Activated naive CD8-positive, alpha-beta T cell treated with anti-CD3 and anti-CD28 coated beads, Interleukin-2, amount 50 U/mL, for 16 hours (primary cell): Measurements from ENCODE around the gene NCAPH2.
"Not testable (repeated sequence)": the region's sequence is repeated elsewhere in the genome, so short reads cannot be mapped to it uniquely, and the experiment has no call there.

Experiments
- DNase-seq: peaks from one replicate; pipeline ENCODE4 v3.0.0-alpha.2; 2020; ENCODE audit warnings: low read depth, low spot score

The NCAPH2 gene

DNA sequence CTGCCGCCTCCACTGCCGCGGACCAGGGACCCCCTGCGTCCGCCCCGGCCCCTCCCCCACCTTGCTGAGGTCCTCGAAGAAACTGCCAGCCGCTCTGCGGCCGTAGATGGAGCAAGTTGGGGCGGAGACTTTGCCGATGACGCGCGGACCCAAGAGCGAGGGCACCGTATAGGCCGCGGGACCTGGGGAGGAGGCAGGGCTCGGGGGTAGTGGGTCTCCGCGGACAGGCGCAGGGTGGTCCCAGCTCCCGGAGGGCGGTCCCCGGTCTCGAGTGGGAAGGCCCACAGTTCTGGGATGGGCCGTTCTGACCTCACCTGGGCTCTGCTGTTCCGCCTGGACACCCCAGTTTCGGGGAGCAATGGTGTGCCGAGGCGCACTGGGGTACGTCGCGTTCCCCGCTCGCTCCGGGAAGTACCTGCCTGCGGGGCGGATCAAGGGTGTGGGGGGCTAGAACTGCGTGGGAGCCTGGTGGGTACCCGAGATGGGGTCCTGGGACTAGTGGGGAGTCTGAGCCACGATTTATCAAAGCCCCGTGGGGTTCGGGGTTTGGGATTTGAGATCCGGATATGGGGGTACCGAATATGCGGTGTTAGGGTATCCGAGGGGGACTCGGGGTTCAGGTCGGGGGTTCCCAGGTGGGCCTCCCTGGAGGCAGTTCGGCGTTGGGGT, 23.0 kb downstream of the NCAPH2 start:
- DNase-seq, result peak; percentile 70

DNA sequence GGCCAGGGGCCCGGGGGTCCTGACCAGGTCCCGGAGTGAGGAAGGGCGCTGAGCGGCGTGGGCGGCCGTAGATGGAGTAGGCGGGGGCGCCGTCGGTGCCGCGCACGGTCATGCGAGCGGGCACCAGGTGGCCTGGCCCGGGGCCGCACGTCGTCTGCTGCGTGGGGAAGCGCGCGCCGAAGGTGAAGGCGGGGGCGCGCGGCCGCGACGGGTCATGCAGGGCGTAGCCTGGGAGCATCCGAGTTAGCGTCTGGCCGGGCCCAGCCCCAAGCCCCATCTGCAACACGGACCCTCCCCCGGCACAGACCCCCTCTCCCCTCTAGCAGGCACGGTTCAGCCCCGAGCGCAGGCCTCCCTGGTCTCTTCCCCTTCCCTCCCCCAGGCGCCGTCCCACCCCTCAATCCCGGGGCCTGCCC, 23.5 kb downstream of the NCAPH2 start:
- no peak for DNase-seq

- no peak for DNase-seq
These were observed 24.1 kb downstream of the NCAPH2 start for GRCh38 chr22:50531962-50532674.

DNA sequence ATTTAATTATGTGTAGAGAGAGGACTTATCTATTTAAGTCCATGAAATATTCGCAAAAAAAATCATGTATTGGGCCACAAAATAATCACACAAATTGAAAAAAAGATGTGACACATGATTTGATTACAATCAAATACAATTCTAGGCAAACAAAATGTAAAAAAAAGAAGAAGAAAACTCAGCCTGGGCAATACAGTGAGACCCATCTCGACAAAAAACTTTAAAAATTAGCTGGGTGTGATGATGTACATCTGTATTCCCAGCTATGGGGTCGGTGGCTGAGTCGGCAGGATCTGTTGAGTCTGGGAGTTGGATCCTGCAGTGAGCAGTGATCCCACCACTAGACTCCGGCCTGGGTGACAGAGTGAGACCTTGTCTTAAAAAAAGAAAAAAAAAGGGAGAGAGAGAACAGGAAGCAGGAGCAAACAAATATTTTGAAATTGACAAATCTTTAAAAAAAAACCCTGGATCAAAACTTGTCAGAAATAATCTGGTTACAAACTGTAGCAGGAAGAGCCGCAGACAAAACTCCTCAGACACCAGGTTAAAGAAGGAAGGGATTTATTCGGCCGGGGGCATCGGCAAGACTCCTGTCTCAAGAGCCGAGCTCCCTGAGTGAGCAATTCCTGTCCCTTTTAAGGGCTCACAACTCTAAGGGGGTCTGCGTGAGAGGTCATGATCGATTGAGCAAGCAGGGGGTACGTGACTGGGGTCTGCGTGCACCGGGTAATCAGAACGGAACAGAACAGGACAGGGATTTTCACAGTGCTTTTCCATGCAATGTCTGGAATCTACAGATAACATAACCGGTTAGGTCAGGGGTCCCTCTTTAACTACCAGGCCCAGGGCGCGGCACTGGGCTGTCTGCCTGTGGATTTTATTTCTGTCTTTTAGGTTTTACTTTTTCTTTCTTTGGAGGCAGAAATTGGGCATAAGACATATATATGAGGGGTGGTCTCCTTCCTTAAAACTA, 25.1 kb downstream of the NCAPH2 start:
- no peak for DNase-seq

DNA sequence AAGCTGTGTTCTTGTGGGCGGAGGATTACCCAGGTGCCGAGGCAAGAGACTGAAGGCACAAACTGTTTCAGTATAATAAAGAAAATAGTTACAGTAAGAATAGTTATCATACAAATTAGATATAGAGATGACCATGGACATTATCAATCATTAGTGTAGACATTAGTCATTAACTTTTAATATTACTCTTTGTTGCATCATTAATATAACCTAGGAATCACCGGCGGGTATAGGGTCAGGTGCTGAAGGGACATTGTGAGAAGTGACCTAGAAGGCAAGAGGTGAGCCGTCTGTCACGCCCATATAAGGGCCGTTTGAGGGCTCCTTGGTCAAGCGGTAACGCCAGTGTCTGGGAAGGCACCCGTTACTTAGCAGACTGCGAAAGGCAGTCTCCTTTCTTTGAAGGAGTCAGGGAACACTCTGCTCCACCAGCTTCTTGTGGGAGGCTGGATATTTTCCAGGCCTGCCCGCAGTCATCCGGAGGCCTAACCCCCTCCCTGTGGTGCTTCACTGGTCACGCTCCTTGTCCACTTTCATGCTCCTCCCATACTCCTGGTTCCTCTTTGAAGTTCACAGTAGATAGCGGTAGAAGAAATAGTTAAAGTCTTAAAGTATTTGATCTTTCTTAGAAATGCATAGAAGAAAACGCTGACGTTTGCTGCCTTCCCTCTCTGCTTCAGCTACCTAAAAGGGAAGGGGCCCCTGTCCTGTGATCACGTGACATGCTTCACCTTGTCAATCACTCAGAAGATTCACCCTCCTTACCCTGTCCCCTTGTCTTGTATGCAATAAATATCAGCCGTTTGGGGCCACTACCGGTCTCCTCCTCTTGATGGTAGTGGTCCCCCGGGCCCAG, 26.1 kb downstream of the NCAPH2 start:
- not testable (repeated sequence) for DNase-seq

- no peak for DNase-seq
These were observed 27.1 kb downstream of the NCAPH2 start for GRCh38 chr22:50535113-50535512.

DNA sequence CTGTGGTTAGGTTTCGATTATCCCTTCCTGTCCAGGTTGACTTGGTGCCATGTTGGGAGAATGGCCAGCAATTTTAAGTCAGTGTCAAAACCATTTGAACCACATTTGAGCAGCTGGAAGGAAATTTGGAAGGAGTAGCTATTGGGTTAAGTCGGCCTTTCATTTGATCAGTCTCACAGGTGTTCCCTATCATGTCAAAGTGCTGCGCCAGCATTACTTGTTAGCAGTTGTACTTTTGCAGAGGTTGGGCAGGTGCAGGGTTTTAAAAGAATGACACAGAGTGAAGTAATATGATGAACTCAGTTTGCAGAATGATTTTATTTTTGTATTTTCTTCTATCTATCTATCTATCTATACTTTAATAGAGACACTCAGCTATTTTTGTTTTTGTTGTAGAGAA, 28.2 kb downstream of the NCAPH2 start:
- DNase-seq, result no peak

DNA sequence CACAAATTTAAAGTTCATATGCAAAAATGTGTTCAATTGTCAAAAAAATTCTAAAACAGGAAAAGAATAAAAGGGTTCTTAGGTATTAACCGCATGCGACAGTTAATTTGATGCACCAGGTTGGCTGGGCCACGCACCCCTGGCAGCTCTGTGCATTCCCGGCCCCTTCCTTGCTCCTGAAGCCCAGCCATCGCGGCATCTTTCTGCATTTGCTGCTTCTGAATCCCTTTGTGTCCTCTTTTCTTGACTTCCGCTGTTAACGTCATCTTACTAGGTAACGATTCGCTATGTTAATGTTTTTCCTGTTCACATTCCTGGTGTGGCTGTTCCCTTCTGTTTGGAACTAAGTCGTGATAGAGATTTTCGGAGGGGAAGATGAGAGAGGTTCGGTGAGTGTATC, 29.7 kb downstream of the NCAPH2 start:
- no peak for DNase-seq

DNA sequence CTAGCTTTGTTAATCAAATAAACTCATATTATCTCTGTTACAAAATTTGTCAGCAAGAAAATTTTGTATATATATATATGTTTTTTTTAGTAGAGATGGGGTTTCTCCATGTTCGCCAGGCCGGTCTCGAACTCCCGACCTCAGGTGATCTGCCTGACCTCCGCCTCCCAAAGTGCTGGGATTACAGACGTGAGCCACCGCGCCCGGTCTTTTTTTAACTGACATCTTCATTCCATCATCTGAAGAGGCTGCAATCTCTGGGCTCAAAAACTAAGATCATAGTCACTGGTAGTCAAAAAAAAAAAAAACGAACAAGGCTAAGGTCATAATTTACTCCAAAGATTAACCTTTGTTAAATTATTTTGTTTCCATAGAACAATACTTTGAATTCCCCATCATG, 32.4 kb downstream of the NCAPH2 start:
- DNase-seq, result no peak

- DNase-seq, result not testable (repeated sequence)
These were observed 33.6 kb downstream of the NCAPH2 start for GRCh38 chr22:50541667-50542026.

DNA sequence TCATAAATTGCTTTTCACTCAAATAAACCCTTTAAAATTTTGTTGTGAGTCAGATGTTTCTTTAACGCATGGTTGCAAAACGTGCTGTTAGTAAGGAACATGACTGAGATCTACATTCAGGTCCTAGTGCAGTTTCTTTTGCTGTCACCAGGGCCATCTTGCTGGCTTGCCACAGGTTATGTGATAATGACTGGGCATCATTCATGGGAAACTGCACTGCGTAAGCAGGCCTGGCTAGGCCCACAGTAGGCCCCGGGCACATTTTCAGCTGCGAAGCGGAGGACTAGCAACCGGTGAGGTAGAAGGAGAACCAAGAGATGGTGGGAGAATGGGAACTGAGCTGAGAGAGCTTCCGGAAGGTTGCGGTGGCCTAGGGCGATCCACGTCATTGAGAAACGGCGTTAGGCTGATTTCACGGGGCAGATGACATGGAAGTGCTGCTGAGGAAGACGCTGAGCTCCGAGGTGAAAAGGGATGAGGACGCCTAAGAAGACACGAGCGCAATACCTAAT, 34.4 kb downstream of the NCAPH2 start:
- no peak for DNase-seq

DNA sequence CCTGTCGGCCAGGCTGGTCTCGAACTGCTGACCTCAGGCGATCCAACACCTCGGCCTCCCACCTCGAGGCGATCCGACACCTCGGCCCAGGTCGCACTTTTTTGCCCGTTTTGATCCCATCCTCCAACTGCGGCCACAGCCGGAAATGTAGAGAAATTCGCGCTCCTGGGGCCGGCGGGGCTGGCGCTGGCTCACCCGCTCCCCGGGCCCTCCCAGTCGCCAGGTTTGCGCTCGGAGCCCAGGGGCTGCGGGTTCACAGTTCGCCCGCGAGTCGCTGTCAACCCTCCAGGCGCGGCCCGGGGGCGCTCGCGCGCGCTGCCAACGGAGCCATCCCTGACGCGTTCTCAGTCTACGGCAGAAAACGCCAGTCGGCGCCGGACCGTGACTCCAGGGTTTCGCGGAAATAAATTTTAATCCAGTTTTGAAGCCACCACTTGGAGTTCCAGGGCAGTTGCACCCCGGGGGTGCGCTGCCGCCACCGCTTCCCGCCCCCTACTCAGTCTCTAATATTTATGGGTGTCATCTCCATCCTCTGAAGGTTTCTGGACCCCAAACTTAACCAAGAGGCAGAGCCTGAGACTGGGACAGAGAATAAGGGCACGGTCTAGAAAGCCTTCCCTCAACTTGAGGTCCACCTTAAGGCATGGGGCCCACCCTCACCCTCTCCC, 36.2 kb downstream of the NCAPH2 start:
- peak; percentile 56 for DNase-seq

GRCh38 chr22:50544746-50545253, 36.8 kb downstream of the NCAPH2 start:
- no peak for DNase-seq

- DNase-seq, result no peak
These were observed 37.7 kb downstream of the NCAPH2 start, which contains the start of gene KLHDC7B for GRCh38 chr22:50545522-50546325. KLHDC7B (plus strand) TSS chr22:50545899; CDS start chr22:50546244, 345 bp downstream.

DNA sequence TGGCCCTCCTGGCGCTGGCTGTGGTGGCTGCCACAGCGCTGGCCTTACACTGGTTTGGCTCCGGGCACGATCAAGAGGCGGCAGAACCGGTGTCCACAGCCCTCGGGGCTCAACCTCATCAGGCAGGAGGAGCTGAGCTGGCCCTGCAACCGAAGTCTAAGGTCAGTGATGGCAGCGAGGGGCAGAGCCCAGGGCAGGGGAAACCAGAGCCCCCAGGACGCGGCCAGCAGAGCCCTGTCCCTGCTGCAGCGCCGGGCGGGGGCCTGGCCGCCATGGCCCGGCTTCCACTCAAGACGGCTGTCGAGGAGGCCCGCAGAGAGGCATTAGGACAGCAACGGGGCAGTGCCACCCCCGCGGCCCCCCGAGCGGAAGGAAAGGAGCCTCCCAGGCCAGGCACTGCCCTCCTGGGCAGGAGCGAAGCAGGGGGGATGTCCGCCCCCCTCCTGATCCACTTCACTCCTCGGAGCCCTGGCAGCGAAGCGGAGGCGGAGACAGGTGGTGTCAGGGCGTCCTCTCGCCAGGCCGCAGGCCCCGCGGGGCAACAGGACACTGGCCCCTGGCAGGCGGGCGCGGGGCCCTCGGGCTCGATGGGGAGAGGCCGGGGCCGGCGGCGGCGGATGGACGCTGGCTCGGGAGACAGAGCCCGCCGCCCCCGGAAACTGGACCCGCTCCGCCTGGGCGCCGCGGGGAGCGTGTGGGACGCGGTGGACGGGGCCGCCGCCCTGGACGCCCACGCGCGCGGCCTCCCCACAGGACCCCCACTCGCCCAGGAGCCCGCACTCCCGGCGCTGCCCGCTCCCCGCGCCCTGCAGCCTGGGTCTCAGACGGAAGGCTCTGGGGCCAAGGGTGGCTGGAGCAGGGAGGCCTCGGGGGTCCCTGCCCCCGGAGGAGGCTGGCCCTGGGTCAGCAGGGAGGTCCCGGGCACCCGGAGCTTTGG, 38.6 kb downstream of the NCAPH2 start:
- no peak for DNase-seq

GRCh38 chr22:50547263-50547985, 39.4 kb downstream of the NCAPH2 start:
- no peak for DNase-seq
